Neutrophil (primary cell): ENCODE data around the gene CDK13.
"Not testable (repeated sequence)": the region's sequence is repeated elsewhere in the genome, so short reads cannot be mapped to it uniquely, and the experiment has no call there.

ENCODE experiments used
- H3K27ac ChIP-seq: fragments of 200-600 bp; sonication (generic); 2 replicates; pipeline ENCODE4 v1.5.1; 2016; ENCODE audit warnings: mild to moderate bottlenecking, moderate library complexity
- H3K27me3 ChIP-seq: fragments of 200-600 bp; sonication (generic); 2 replicates; pipeline ENCODE4 v1.6.0; 2016; ENCODE audit warnings: mild to moderate bottlenecking
- H3K36me3 ChIP-seq: fragments of 200-600 bp; sonication (generic); 2 replicates; pipeline ENCODE4 v1.5.1; 2017
- H3K4me1 ChIP-seq, 2 experiments: fragments of 200-600 bp in 1 of 2; sonication (generic) in 1 of 2; 1 replicate in 1 of 2; 2 replicates in 1 of 2; pipeline versions ENCODE4 v1.5.1 to v1.6.1; 2013 to 2016; ENCODE audit warnings: low read depth in 1 of 2, low read length in 1 of 2, mild to moderate bottlenecking in 1 of 2, moderate library complexity in 1 of 2; ENCODE audit not compliant: control insufficient read depth in 1 of 2, insufficient read depth in 1 of 2
- H3K4me3 ChIP-seq, 2 experiments: fragments of 200-600 bp in 1 of 2; sonication (generic) in 1 of 2; 1 replicate in 1 of 2; 2 replicates in 1 of 2; pipeline ENCODE4 v1.5.1; 2013 to 2016; ENCODE audit warnings: low read depth in 1 of 2, low read length in 1 of 2, mild to moderate bottlenecking in 1 of 2, moderate library complexity in 1 of 2
- H3K9me3 ChIP-seq: fragments of 200-600 bp; sonication (generic); 2 replicates; pipeline ENCODE4 v1.5.1; 2016
- CTCF ChIP-seq: fragments of 200-600 bp; sonication (generic); IDR thresholded peaks from 2 replicates; pipeline ENCODE4 v1.5.1; 2016; ENCODE audit warnings: antibody characterized with exemption

The CDK13 gene

GRCh38 chr7:40135317-40135610 lies 185.2 kb downstream of the CDK13 start:
- Histone ChIP-seq H3K4me3 (peak overlapping the region; percentile 63 to 82), H3K9me3 (no peaks in the 10 kb centered on the region), H3K27ac (no peak overlapping the region), H3K36me3 (no peaks in the 10 kb centered on the region), H3K27me3 (peaks cover 38% of the 10 kb centered on the region), H3K4me1 (peaks cover 14 to 20% of the 10 kb centered on the region in 2 experiments)
- no peak for TF ChIP-seq CTCF

- H3K4me1 ChIP-seq = peaks cover 14 to 20% of the 10 kb centered on the region in 2 experiments
- H3K9me3 ChIP-seq = no peaks in the 10 kb centered on the region
- H3K4me3 ChIP-seq = no peak overlapping the region
- no peak for TF ChIP-seq CTCF
- H3K36me3 ChIP-seq = no peaks in the 10 kb centered on the region
- H3K27ac ChIP-seq = no peak overlapping the region
- peaks cover 38% of the 10 kb centered on the region for H3K27me3 ChIP-seq
Measured at GRCh38 chr7:40137563-40137962, 187.5 kb downstream of the CDK13 start.

GRCh38 chr7:40138973-40139372 lies 188.9 kb downstream of the CDK13 start:
- no peaks in the 10 kb centered on the region for H3K36me3 ChIP-seq
- no peak overlapping the region for H3K27ac ChIP-seq
- no peak for TF ChIP-seq CTCF
- H3K4me3 ChIP-seq = no peak overlapping the region
- peaks cover 6 to 8% of the 10 kb centered on the region in 2 experiments for H3K4me1 ChIP-seq
- peaks cover 38% of the 10 kb centered on the region for H3K27me3 ChIP-seq
- no peaks in the 10 kb centered on the region for H3K9me3 ChIP-seq

GRCh38 chr7:40139891-40140290 lies 189.8 kb downstream of the CDK13 start:
- H3K4me1 ChIP-seq, H3K4me3 ChIP-seq, H3K9me3 ChIP-seq, H3K36me3 ChIP-seq, H3K27ac ChIP-seq: not testable (repeated sequence)
- peaks cover 36% of the 10 kb centered on the region for H3K27me3 ChIP-seq

GRCh38 chr7:40141916-40142315 lies 191.9 kb downstream of the CDK13 start:
- H3K4me1 ChIP-seq, H3K36me3 ChIP-seq, H3K9me3 ChIP-seq, H3K4me3 ChIP-seq, H3K27ac ChIP-seq: not testable (repeated sequence)
- peaks cover 16% of the 10 kb centered on the region for H3K27me3 ChIP-seq

- H3K27me3 ChIP-seq, H3K9me3 ChIP-seq, H3K4me3 ChIP-seq, H3K4me1 ChIP-seq, H3K36me3 ChIP-seq, H3K27ac ChIP-seq: not testable (repeated sequence)
Measured at GRCh38 chr7:40145596-40146130, 195.6 kb downstream of the CDK13 start.

GRCh38 chr7:40147371-40148246 lies 197.6 kb downstream of the CDK13 start:
- TF ChIP-seq CTCF = no peak
- H3K4me1 ChIP-seq = no peaks in the 10 kb centered on the region
- H3K27ac ChIP-seq = no peak overlapping the region
- no peaks in the 10 kb centered on the region for H3K27me3 ChIP-seq
- no peak overlapping the region for H3K4me3 ChIP-seq
- no peaks in the 10 kb centered on the region for H3K9me3 ChIP-seq
- H3K36me3 ChIP-seq = no peaks in the 10 kb centered on the region

- H3K36me3 ChIP-seq, H3K4me3 ChIP-seq, H3K27me3 ChIP-seq, H3K4me1 ChIP-seq, H3K9me3 ChIP-seq, H3K27ac ChIP-seq: not testable (repeated sequence)
Measured at GRCh38 chr7:40148247-40148580, 198.2 kb downstream of the CDK13 start.
